ENCODE measurements around the gene RNF113B.

- TF ChIP-seq CTCF (conservative IDR thresholded peaks at IDR 0.05; ENCODE audit: low read length) (no peak), EZH2phosphoT487 (IDR thresholded peaks at IDR 0.05; ENCODE audit: borderline replicate concordance, low read depth, low read length) (no peak)
These were observed 48.2 kb upstream of the RNF113B start for GRCh38 chr13:98225036-98225940.

Data from OCI-LY7 (cell line).